HepG2 (cell line): ENCODE measurements around the gene LRRN1. TPM values are rescaled to one million over a fixed set of nuclear protein-coding genes. Genes with fewer than 3 reads are reported as not detected.

Source experiments
- ATAC-seq: fragments of 200-7000 bp; cut with Tn5 transposase; 3 replicates; pipeline ENCODE4 v1.9.1; 2020; ENCODE audit warnings: mild to moderate bottlenecking, moderate library complexity
- BruUV-seq: library from RNA; stranded (reverse); fragments of 400-500 nt; replicated peaks from 2 replicates; lab custom pipeline; 2021; lab: Mats Ljungman, UMichigan
- CTCF ChIA-PET: fragments of 300-600 bp; formaldehyde crosslinking; extraction: SDS; loops from one replicate; lab custom pipeline; 2021; ENCODE audit warnings: low total read pairs, inconsistent platforms, low intra/inter-chr PET ratio; lab: Yijun Ruan, JAX
- POLR2A ChIA-PET: fragments of 350-600 bp; sonication (Branson Sonifier 250); formaldehyde crosslinking; loops from one replicate; lab custom pipeline; 2020; ENCODE audit warnings: antibody characterized with exemption, inconsistent platforms; lab: Yijun Ruan, JAX
- DNase-seq: peaks from one replicate; pipeline ENCODE4 v3.0.0-alpha.2; 2015; ENCODE audit warnings: low spot score
- FAIRE-seq: peaks from 3 replicates; lab custom pipeline; 2011; peaks lifted over from hg19 to GRCh38; lab: Jason Lieb, UNC
- H2AFZ ChIP-seq: one replicate; pipeline ENCODE4 v1.6.1; 2011; ENCODE audit warnings: low read length, inconsistent platforms
- H3K27ac ChIP-seq: fragments of 300-600 bp; 3 replicates; pipeline ENCODE4 v1.8.0; 2011; ENCODE audit warnings: mixed run types, mild to moderate bottlenecking, mixed read lengths, low read length, inconsistent platforms; ENCODE audit not compliant: insufficient read depth; ENCODE audit errors: extremely low read length
- H3K27me3 ChIP-seq, 2 experiments: fragments of 200-600 bp in 1 of 2; 2 replicates in 1 of 2; 3 replicates in 1 of 2; pipeline versions ENCODE4 v1.6.0 to v1.8.0; 2011; ENCODE audit warnings: low read length in 2 of 2, mild to moderate bottlenecking in 2 of 2, moderate library complexity in 2 of 2, inconsistent platforms in 1 of 2; ENCODE audit not compliant: insufficient read depth in 2 of 2, control insufficient read depth in 1 of 2
- H3K36me3 ChIP-seq, 2 experiments: fragments of 200-600 bp in 1 of 2; replicated peaks in 1 of 2; 2 replicates in 1 of 2; 3 replicates in 1 of 2; pipeline versions ENCODE4 v1.5.1 to v1.8.0; 2011; ENCODE audit warnings: low read length in 2 of 2, inconsistent platforms in 1 of 2; ENCODE audit not compliant: insufficient read depth in 2 of 2, control insufficient read depth in 1 of 2
- H3K4me1 ChIP-seq: 2 replicates; pipeline ENCODE4 v1.5.1; 2012; ENCODE audit warnings: low read length, inconsistent platforms; ENCODE audit not compliant: insufficient read depth
- H3K4me2 ChIP-seq: 2 replicates; pipeline ENCODE4 v1.6.0; 2011; ENCODE audit warnings: low read depth, low read length, inconsistent platforms
- H3K4me3 ChIP-seq, 3 experiments: fragments of 200-600 bp in 1 of 3; sonication (generic), shearing (Covaris generic) in 1 of 3; replicated peaks in 1 of 3; 2 replicates each; pipeline ENCODE4 v1.5.1; 2011 to 2016; ENCODE audit warnings: low read length in 3 of 3, inconsistent platforms in 2 of 3, low read depth in 2 of 3, mild to moderate bottlenecking in 2 of 3, control low read depth in 1 of 3, mixed read lengths in 1 of 3; ENCODE audit not compliant: insufficient read depth in 1 of 3
- H3K79me2 ChIP-seq: one replicate; pipeline ENCODE4 v1.6.1; 2011; ENCODE audit warnings: low read length, inconsistent platforms; ENCODE audit not compliant: insufficient read depth
- H3K9ac ChIP-seq: 2 replicates; pipeline ENCODE4 v1.6.0; 2011; ENCODE audit warnings: mild to moderate bottlenecking, low read depth, low read length, inconsistent platforms; ENCODE audit not compliant: insufficient read depth
- H3K9me3 ChIP-seq: 2 replicates; pipeline ENCODE4 v1.5.1; 2012; ENCODE audit warnings: mild to moderate bottlenecking, low read length
- H4K20me1 ChIP-seq: 2 replicates; pipeline ENCODE4 v1.6.0; 2011; ENCODE audit warnings: inconsistent platforms, mild to moderate bottlenecking, low read length, moderate library complexity; ENCODE audit not compliant: insufficient read depth
- CEBPB ChIP-seq: IDR thresholded peaks from 2 replicates; pipeline ENCODE4 v1.6.1; 2011; ENCODE audit warnings: low read depth, low read length, improper control_type of control experiment, borderline replicate concordance
- GATA4 ChIP-seq: sonication (generic); IDR thresholded peaks from 2 replicates; pipeline ENCODE4 v1.6.1; 2016; ENCODE audit warnings: antibody characterized with exemption, low read depth, borderline replicate concordance
- HNRNPL ChIP-seq: fragments of 200-400 bp; formaldehyde crosslinking; IDR thresholded peaks from 2 replicates; pipeline ENCODE4 v1.6.1; 2017; ENCODE audit warnings: mild to moderate bottlenecking, low read depth, low read length
- MAF1 ChIP-seq: sonication (generic); formaldehyde crosslinking; IDR thresholded peaks from 2 replicates; pipeline ENCODE4 v1.5.0; 2020; ENCODE audit warnings: missing genetic modification reagents, borderline replicate concordance
- MNT ChIP-seq: fragments of 450-650 bp; IDR thresholded peaks from 2 replicates; pipeline ENCODE4 v1.6.1; 2016
- NFIB ChIP-seq: sonication (generic); formaldehyde crosslinking; IDR thresholded peaks from 2 replicates; pipeline ENCODE4 v1.9.0; 2021; ENCODE audit warnings: missing genetic modification reagents, mild to moderate bottlenecking, borderline replicate concordance
- NR2F2 ChIP-seq: IDR thresholded peaks from 2 replicates; pipeline ENCODE4 v1.6.1; 2012; ENCODE audit warnings: low read depth, inconsistent platforms, borderline replicate concordance
- ZNF331 ChIP-seq: sonication (generic); formaldehyde crosslinking; IDR thresholded peaks from 2 replicates; pipeline ENCODE4 v1.4.0; 2020; ENCODE audit warnings: missing genetic modification reagents
- ZNF891 ChIP-seq: sonication (generic); formaldehyde crosslinking; IDR thresholded peaks from 2 replicates; pipeline ENCODE4 v1.5.0; 2020; ENCODE audit warnings: mild to moderate bottlenecking, missing genetic modification reagents
- WGBS: methylation state at CpG from one replicate; pipeline ENCODE4 v1.1.6; 2017; ENCODE audit warnings: low lambda C conversion rate; 5-methylcytosine and 5-hydroxymethylcytosine counted together
- in situ Hi-C: cut with HindIII; loops from 2 replicates; pipeline ENCODE4 v1.10.0; 2017; ENCODE audit warnings: low pct_unique_long_range_greater_than_20kb; ENCODE audit not compliant: extremely low pct_ligation_motif_present
- intact Hi-C: fragments of 100-400 bp; cut with micrococcal nuclease; formaldehyde crosslinking; loops from one replicate; pipeline ENCODE4 v1.10.0; 2022; ENCODE audit not compliant: unreplicated experiment
- polyA plus RNA-seq, 8 experiments: library from polyadenylated mRNA; depleted of rRNA in 3 of 8; stranded (reverse) in 7 of 8; unstranded in 1 of 8; fragments of >200 nt; fragmentation: Illumina TruSeq in 4 of 8; extraction: Trizol in 4 of 8; gene quantifications; 2 replicates each; pipeline versions ENCODE4 v1.2.1 to v1.2.3, GENCODE V29; 2011 to 2016; ENCODE audit warnings: low read depth in 4 of 8, missing spikeins in 1 of 8, mixed read lengths in 1 of 8; ENCODE audit not compliant: insufficient read depth in 1 of 8
- total RNA-seq, 5 experiments: library from RNA; depleted of rRNA; stranded (reverse); fragments of >200 nt; fragmentation: Illumina TruSeq; extraction: Trizol; gene quantifications; 2 replicates each; pipeline ENCODE4 v1.2.3, GENCODE V29; 2016; ENCODE audit warnings: low read depth in 1 of 5
- TF ChIP-seq, protein P1 (sequence below): sonication (generic); formaldehyde crosslinking; conservative IDR thresholded peaks from 2 replicates; pipeline ENCODE4 v1.8.0; 2022; ENCODE audit warnings: missing genetic modification reagents

LRRN1 gene
- total and polyA plus RNA-seq, 2 of the 13 experiments (the other 11 are each of a cell fraction or from before 2014, with no cell fraction given): not detected

- Histone ChIP-seq H3K4me3 (no peak overlapping the region), H3K4me1 (no peaks in the 10 kb centered on the region), H3K27me3 (no peaks in the 10 kb centered on the region), H3K27ac (no peak overlapping the region), H3K36me3 (no peaks in the 10 kb centered on the region), H2AFZ (no peak overlapping the region), H4K20me1 (no peaks in the 10 kb centered on the region), H3K79me2 (no peaks in the 10 kb centered on the region), H3K9me3 (no peaks in the 10 kb centered on the region), H3K9ac (no peak overlapping the region), H3K4me2 (no peak overlapping the region)
- DNase-seq (no peak), ATAC-seq (no peak), FAIRE-seq (no peak)
- intact Hi-C loops (no loop called here), in situ Hi-C loops (no loop called here)
- 5% methylated on average over 1 of the region's 1 CpG for WGBS
- POLR2A ChIA-PET: no interaction called here
- TF ChIP-seq CEBPB (peak; percentile 20; the same call in 1 of the 2 replicates), ZNF891 (CRISPR knock-in tag) (no peak)
- CTCF ChIA-PET: no interaction called here
- no TSS peak for BruUV-seq
Observed at GRCh38 chr3:3792391-3792790, 6.8 kb upstream of the LRRN1 start.

DNA sequence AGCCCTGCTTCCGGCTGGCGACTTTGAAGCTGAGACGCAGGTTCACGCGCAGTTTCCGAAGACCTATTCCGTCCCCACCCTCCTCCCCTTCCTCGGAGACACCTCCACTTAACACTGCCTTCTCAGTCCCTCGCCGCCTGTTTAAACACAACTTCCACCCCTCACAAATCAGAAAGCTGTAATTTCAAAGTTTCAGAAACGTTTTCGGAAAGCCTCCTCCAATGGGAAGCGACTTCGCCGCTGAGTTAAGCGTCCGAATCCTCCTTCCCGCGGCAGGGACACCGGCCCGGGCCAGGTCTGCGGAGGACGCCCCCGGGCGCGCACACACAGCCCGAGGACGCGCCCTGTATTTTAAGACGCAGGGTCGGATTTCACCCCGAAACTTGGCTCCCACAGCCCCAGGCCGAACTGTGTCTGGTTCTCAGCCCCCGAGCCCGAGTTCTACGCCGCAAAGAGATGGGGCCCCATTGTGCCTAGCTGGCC lies 559 bp upstream of the LRRN1 start:
- no peaks in the 10 kb centered on the region for H4K20me1 ChIP-seq
- no peak overlapping the region for H3K27ac ChIP-seq
- no peak overlapping the region for H2AFZ ChIP-seq
- H3K4me1 ChIP-seq: no peaks in the 10 kb centered on the region
- no peak for FAIRE-seq
- ChIA-PET CTCF (no interaction called here), POLR2A (no interaction called here)
- 70% methylated on average over 36 of the region's 37 CpGs for WGBS
- H3K9ac ChIP-seq: no peak overlapping the region
- no peak for ATAC-seq
- in situ Hi-C loops (no loop called here), intact Hi-C loops (no loop called here)
- no peak for DNase-seq
- H3K27me3 ChIP-seq: peaks cover 4 to 35% of the 10 kb centered on the region in 2 experiments
- no TSS peak for BruUV-seq
- H3K4me3 ChIP-seq: no peak overlapping the region
- H3K4me2 ChIP-seq: no peak overlapping the region
- H3K9me3 ChIP-seq: no peaks in the 10 kb centered on the region
- no peaks in the 10 kb centered on the region for H3K79me2 ChIP-seq
- H3K36me3 ChIP-seq: no peaks in the 10 kb centered on the region
- TF ChIP-seq ZNF331 (CRISPR knock-in tag) (no peak), MNT (no peak), MAF1 (CRISPR knock-in tag) (no peak), GATA4 (no peak), NR2F2 (no peak), NFIB (CRISPR knock-in tag) (no peak), HNRNPL (no peak)
- TF ChIP-seq, protein P1, sequence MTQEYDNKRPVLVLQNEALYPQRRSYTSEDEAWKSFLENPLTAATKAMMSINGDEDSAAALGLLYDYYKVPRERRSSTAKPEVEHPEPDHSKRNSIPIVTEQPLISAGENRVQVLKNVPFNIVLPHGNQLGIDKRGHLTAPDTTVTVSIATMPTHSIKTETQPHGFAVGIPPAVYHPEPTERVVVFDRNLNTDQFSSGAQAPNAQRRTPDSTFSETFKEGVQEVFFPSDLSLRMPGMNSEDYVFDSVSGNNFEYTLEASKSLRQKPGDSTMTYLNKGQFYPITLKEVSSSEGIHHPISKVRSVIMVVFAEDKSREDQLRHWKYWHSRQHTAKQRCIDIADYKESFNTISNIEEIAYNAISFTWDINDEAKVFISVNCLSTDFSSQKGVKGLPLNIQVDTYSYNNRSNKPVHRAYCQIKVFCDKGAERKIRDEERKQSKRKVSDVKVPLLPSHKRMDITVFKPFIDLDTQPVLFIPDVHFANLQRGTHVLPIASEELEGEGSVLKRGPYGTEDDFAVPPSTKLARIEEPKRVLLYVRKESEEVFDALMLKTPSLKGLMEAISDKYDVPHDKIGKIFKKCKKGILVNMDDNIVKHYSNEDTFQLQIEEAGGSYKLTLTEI (CRISPR knock-in tag): no peak
